LNCAP (cell line): ENCODE data around the gene PSTPIP1.

ENCODE experiments used
- CTCF ChIP-seq: fragments of 450-650 bp; IDR thresholded peaks from 2 replicates; pipeline ENCODE4 v1.5.1; 2017; ENCODE audit warnings: mild to moderate bottlenecking

Gene PSTPIP1

GRCh38 chr15:76998663-76999285 is 3.8 kb downstream of the PSTPIP1 start:
- TF ChIP-seq CTCF, result no peak

- no peak for TF ChIP-seq CTCF
These were observed 5.1 kb downstream of the PSTPIP1 start for GRCh38 chr15:76999996-77000395.

- no peak for TF ChIP-seq CTCF
These were observed 6.4 kb downstream of the PSTPIP1 start for GRCh38 chr15:77001351-77001750.

GRCh38 chr15:77001966-77002365 is 7.0 kb downstream of the PSTPIP1 start:
- TF ChIP-seq CTCF, result no peak

- TF ChIP-seq CTCF, result no peak
These were observed 7.5 kb downstream of the PSTPIP1 start for GRCh38 chr15:77002436-77002835.

- no peak for TF ChIP-seq CTCF
These were observed 8.3 kb downstream of the PSTPIP1 start for GRCh38 chr15:77002954-77003912.

GRCh38 chr15:77004189-77004588 is 9.3 kb downstream of the PSTPIP1 start:
- no peak for TF ChIP-seq CTCF
